GM11168 (cell line): ENCODE data around the gene SMAD7.

ENCODE experiments used
- in situ Hi-C: fragments of 300-500 bp; cut with MboI; formaldehyde crosslinking; loops from one replicate; pipeline ENCODE4 v1.12.0; 2022; ENCODE audit warnings: low sequenced_read_pairs; ENCODE audit not compliant: unreplicated experiment

SMAD7 gene

GRCh38 chr18:48962252-48962993 is 11.7 kb upstream of the SMAD7 start:
- in situ Hi-C loops: no loop called here

- in situ Hi-C loops: no loop called here
Observed at GRCh38 chr18:48961547-48961946, 10.8 kb upstream of the SMAD7 start.

- in situ Hi-C loops: no loop called here
Observed at GRCh38 chr18:48959921-48960920, 9.5 kb upstream of the SMAD7 start.

GRCh38 chr18:48959551-48959920 is 8.8 kb upstream of the SMAD7 start:
- in situ Hi-C loops: no loop called here

GRCh38 chr18:48958951-48959350 is 8.2 kb upstream of the SMAD7 start:
- in situ Hi-C loops: no loop called here

GRCh38 chr18:48957616-48958015 is 6.9 kb upstream of the SMAD7 start:
- in situ Hi-C loops: no loop called here

GRCh38 chr18:48957136-48957535 is 6.4 kb upstream of the SMAD7 start:
- in situ Hi-C loops: no loop called here

- in situ Hi-C loops: no loop called here
Observed at GRCh38 chr18:48956356-48956755, 5.6 kb upstream of the SMAD7 start.

- in situ Hi-C loops: no loop called here
Observed at GRCh38 chr18:48955830-48956261, 5.1 kb upstream of the SMAD7 start.

- in situ Hi-C loops: no loop called here
Observed at GRCh38 chr18:48954886-48955819, 4.4 kb upstream of the SMAD7 start.

GRCh38 chr18:48953104-48953706 is 2.4 kb upstream of the SMAD7 start:
- in situ Hi-C loops: no loop called here

GRCh38 chr18:48952287-48953103 is 1.7 kb upstream of the SMAD7 start:
- in situ Hi-C loops: no loop called here

GRCh38 chr18:48951448-48952286 is 902 bp upstream of the SMAD7 start:
- in situ Hi-C loops: no loop called here

- in situ Hi-C loops: no loop called here
Observed at GRCh38 chr18:48949606-48950535, 894 bp downstream of the SMAD7 start.

- in situ Hi-C loops: no loop called here
Observed at GRCh38 chr18:48949050-48949605, 1.6 kb downstream of the SMAD7 start.

- in situ Hi-C loops: no loop called here
Observed at GRCh38 chr18:48948112-48949049, 2.4 kb downstream of the SMAD7 start.
